K562 (cell line): ENCODE results near the gene MRPL48. TPM values are rescaled to one million over a fixed set of nuclear protein-coding genes. Genes with fewer than 3 reads are reported as not detected.

Experiments
- CEBPG ChIP-seq, 3 experiments: fragments of 200-800 bp in 1 of 3; sonication (Bioruptor generic) in 1 of 3; sonication (generic) in 1 of 3; formaldehyde crosslinking in 1 of 3; IDR thresholded peaks in 2 of 3; conservative IDR thresholded peaks in 1 of 3; 2 replicates each; pipeline versions ENCODE4 v1.6.1 to v1.8.0; 2016 to 2022; ENCODE audit warnings: missing compliant biosample characterization in 2 of 3, missing genetic modification characterization in 2 of 3, mild to moderate bottlenecking in 1 of 3, missing genetic modification reagents in 1 of 3
- CEBPZ ChIP-seq: fragments of 150-350 bp; IDR thresholded peaks from 2 replicates; pipeline ENCODE4 v1.6.1; 2014; ENCODE audit warnings: low read depth, mild to moderate bottlenecking, low read length, borderline replicate concordance
- COPS2 ChIP-seq: fragments of 450-650 bp; conservative IDR thresholded peaks from 2 replicates; pipeline ENCODE4 v1.6.1; 2016; ENCODE audit warnings: mild to moderate bottlenecking, moderate library complexity
- HNRNPK ChIP-seq: fragments of 200-400 bp; formaldehyde crosslinking; IDR thresholded peaks from one replicate; pipeline ENCODE4 v1.6.1; 2018; ENCODE audit warnings: mild to moderate bottlenecking, low read depth, low read length; ENCODE audit not compliant: poor library complexity, severe bottlenecking
- MTA1 ChIP-seq: fragments of 450-650 bp; IDR thresholded peaks from 2 replicates; pipeline ENCODE4 v1.6.1; 2017; ENCODE audit warnings: borderline replicate concordance
- SNIP1 ChIP-seq: fragments of 450-650 bp; IDR thresholded peaks from 2 replicates; pipeline ENCODE4 v1.7.1; 2017; ENCODE audit warnings: low read depth, mild to moderate bottlenecking
- ZNF197 ChIP-seq: fragments of 200-800 bp; sonication (Bioruptor generic); IDR thresholded peaks from 2 replicates; pipeline ENCODE4 v1.6.1; 2016; ENCODE audit warnings: low read depth, missing genetic modification characterization, missing compliant biosample characterization
- ZNF639 ChIP-seq, 2 experiments: fragments of 200-800 bp in 1 of 2; sonication (Bioruptor generic) in 1 of 2; sonication (generic) in 1 of 2; formaldehyde crosslinking in 1 of 2; IDR thresholded peaks in 1 of 2; conservative IDR thresholded peaks in 1 of 2; 2 replicates each; pipeline versions ENCODE4 v1.5.0 to v1.6.1; 2016 to 2020; ENCODE audit warnings: missing compliant biosample characterization in 1 of 2, missing genetic modification characterization in 1 of 2, missing genetic modification reagents in 1 of 2
- ZNF766 ChIP-seq: fragments of 200-800 bp; sonication (Bioruptor generic); conservative IDR thresholded peaks from 2 replicates; pipeline ENCODE4 v1.6.1; 2016; ENCODE audit warnings: missing genetic modification characterization, missing compliant biosample characterization
- polyA plus RNA-seq, 8 experiments: library from polyadenylated mRNA; depleted of rRNA in 4 of 8; stranded (reverse) in 5 of 8; unstranded in 3 of 8; fragments of >200 nt; fragmentation: Nextera tagmentation in 2 of 8; fragmentation: Illumina TruSeq in 1 of 8; extraction: Ambion mirVana in 2 of 8; extraction: Trizol in 1 of 8; gene quantifications; 2 replicates each; pipeline versions ENCODE4 v1.2.1 to v1.2.3, GENCODE V29; 2011 to 2014; ENCODE audit warnings: inconsistent platforms in 1 of 8, missing spikeins in 1 of 8
- total RNA-seq, 7 experiments: library from RNA; depleted of rRNA in 6 of 7; stranded (reverse); fragments of >200 nt in 6 of 7; fragmentation: Illumina TruSeq in 2 of 7; extraction: Trizol in 2 of 7; gene quantifications; 2 replicates each; pipeline versions ENCODE4 v1.2.1 to v1.2.3, GENCODE V29; 2011 to 2021; ENCODE audit warnings: low replicate concordance in 1 of 7
- TF ChIP-seq, protein P1 (sequence below): sonication (generic); formaldehyde crosslinking; IDR thresholded peaks from 2 replicates; pipeline ENCODE4 v1.8.0; 2022; ENCODE audit warnings: missing genetic modification reagents, mild to moderate bottlenecking, moderate library complexity, borderline replicate concordance
- TF ChIP-seq, protein P2 (sequence below): fragments of 450-650 bp; IDR thresholded peaks from 2 replicates; pipeline ENCODE4 v1.6.1; 2017; ENCODE audit warnings: mild to moderate bottlenecking, moderate library complexity

Gene MRPL48
- total and polyA plus RNA-seq, 9 of the 15 experiments (the other 6 are each of a cell fraction or from before 2014, with no cell fraction given): 66.0 to 237 (median 104) TPM

GRCh38 chr11:73787643-73788558 lies at the start of gene MRPL48 (continued):
- peak in 1 of 2 experiments; percentile 81; a peak in 2 of 4 replicates for TF ChIP-seq ZNF639 (CRISPR knock-in tag; conservative IDR thresholded peaks at IDR 0.05 in 1 of 2, IDR thresholded peaks at IDR 0.05 in 1 of 2)
- no peak for TF ChIP-seq CEBPZ
- 0 out of 2 replicates have a peak, but pooled peaks have one; percentile 9 for TF ChIP-seq CEBPG (CRISPR knock-in tag; IDR thresholded peaks at IDR 0.05)
- 0 out of 4 replicates have a peak, but pooled peaks of 1 of the 2 experiments have one; percentile 4 for TF ChIP-seq CEBPG (tag; conservative IDR thresholded peaks at IDR 0.05 in 1 of 2, IDR thresholded peaks at IDR 0.05 in 1 of 2)
- TF ChIP-seq ZNF197 (CRISPR knock-in tag): peak; percentile 51; the same call in 1 of the 2 replicates
- 0 out of 2 replicates have a peak, but pooled peaks have one; percentile 2 for TF ChIP-seq SNIP1
- TF ChIP-seq MTA1: peak; percentile 74; the same call in 1 of the 2 replicates
- TF ChIP-seq, protein P1, sequence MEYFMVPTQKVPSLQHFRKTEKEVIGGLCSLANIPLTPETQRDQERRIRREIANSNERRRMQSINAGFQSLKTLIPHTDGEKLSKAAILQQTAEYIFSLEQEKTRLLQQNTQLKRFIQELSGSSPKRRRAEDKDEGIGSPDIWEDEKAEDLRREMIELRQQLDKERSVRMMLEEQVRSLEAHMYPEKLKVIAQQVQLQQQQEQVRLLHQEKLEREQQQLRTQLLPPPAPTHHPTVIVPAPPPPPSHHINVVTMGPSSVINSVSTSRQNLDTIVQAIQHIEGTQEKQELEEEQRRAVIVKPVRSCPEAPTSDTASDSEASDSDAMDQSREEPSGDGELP (CRISPR knock-in tag): peak; percentile 81
- no peak for TF ChIP-seq COPS2
- TF ChIP-seq HNRNPK: no peak
- peak; percentile 87; the same call in 1 of the 2 replicates for TF ChIP-seq ZNF766 (CRISPR knock-in tag)
- TF ChIP-seq, protein P2, sequence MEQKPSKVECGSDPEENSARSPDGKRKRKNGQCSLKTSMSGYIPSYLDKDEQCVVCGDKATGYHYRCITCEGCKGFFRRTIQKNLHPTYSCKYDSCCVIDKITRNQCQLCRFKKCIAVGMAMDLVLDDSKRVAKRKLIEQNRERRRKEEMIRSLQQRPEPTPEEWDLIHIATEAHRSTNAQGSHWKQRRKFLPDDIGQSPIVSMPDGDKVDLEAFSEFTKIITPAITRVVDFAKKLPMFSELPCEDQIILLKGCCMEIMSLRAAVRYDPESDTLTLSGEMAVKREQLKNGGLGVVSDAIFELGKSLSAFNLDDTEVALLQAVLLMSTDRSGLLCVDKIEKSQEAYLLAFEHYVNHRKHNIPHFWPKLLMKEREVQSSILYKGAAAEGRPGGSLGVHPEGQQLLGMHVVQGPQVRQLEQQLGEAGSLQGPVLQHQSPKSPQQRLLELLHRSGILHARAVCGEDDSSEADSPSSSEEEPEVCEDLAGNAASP: no peak
